Measurements from ENCODE around the gene SLC12A9. TPM values are rescaled to one million over a fixed set of nuclear protein-coding genes. Genes with fewer than 3 reads are reported as not detected.

SLC12A9 gene
- total RNA-seq, 1 experiment from 2014 or later = 23.8 TPM

- Histone ChIP-seq H3K9me3 (ENCODE audit: low read depth, low read length, poor library complexity, severe bottlenecking) (no peaks in the 10 kb centered on the region), H3K36me3 (ENCODE audit: insufficient read depth, low read length, poor library complexity, severe bottlenecking) (peaks cover 33% of the 10 kb centered on the region), H3K4me1 (ENCODE audit: insufficient read depth, low read length, poor library complexity, severe bottlenecking) (peaks cover 8% of the 10 kb centered on the region), H3K27ac (ENCODE audit: low read depth, low read length, poor library complexity, severe bottlenecking) (peak overlapping the region; percentile 80), H3K27me3 (replicated peaks; ENCODE audit: insufficient read depth, low read depth, low read length, poor library complexity) (no peaks in the 10 kb centered on the region), H3K4me3 (ENCODE audit: low read depth, low read length, poor library complexity, severe bottlenecking) (peak overlapping the region; percentile 98)
- intact Hi-C loops (cut with micrococcal nuclease; ENCODE audit: unreplicated experiment) = loop anchor here (2.0 kb wide), 1 partner anchor 27 kb away; no protein-coding TSS in a partner anchor
- ChIA-PET CTCF (interaction anchor here (0.6 to 1.1 kb wide), 3 partner anchors 25 to 121 kb away, joined by 3 to 4 read pairs (median 3); partner anchors contain the start of gene POP7), POLR2A (ENCODE audit: low non-redundant PET) (no interaction called here)
- TF ChIP-seq EZH2 (IDR thresholded peaks at IDR 0.05; ENCODE audit: borderline replicate concordance, low read depth, low read length, poor library complexity, severe bottlenecking) (no peak), CTCF (conservative IDR thresholded peaks at IDR 0.05; ENCODE audit: low read depth, low read length) (peak; percentile 21; the same call in 1 of the 2 replicates)
- peak; percentile 52 for DNase-seq (ENCODE audit: low spot score)
- BruUV-seq (replicated peaks) = TSS peak; percentile 53
Observed at GRCh38 chr7:100825751-100826513, 26.6 kb upstream of the SLC12A9 start.

- Histone ChIP-seq H3K9me3 (ENCODE audit: low read depth, low read length, poor library complexity, severe bottlenecking) (no peaks in the 10 kb centered on the region), H3K4me1 (ENCODE audit: insufficient read depth, low read length, poor library complexity, severe bottlenecking) (peaks cover 8% of the 10 kb centered on the region), H3K27me3 (replicated peaks; ENCODE audit: insufficient read depth, low read depth, low read length, poor library complexity) (no peaks in the 10 kb centered on the region), H3K36me3 (ENCODE audit: insufficient read depth, low read length, poor library complexity, severe bottlenecking) (peaks cover 28% of the 10 kb centered on the region), H3K27ac (ENCODE audit: low read depth, low read length, poor library complexity, severe bottlenecking) (peak overlapping the region; percentile 80), H3K4me3 (ENCODE audit: low read depth, low read length, poor library complexity, severe bottlenecking) (peak overlapping the region; percentile 98)
- ChIA-PET CTCF (interaction anchor here (0.6 to 2.7 kb wide), 6 partner anchors 10 to 122 kb away, joined by 3 to 20 read pairs (median 4); partner anchors contain the start of genes POP7 and SLC12A9), POLR2A (ENCODE audit: low non-redundant PET) (interaction anchor here (0.5 to 1.0 kb wide), 3 partner anchors 9 to 48 kb away, joined by 3 to 7 read pairs (median 3); partner anchors contain the start of genes SLC12A9 and SRRT)
- TF ChIP-seq CTCF (conservative IDR thresholded peaks at IDR 0.05; ENCODE audit: low read depth, low read length) (no peak), EZH2 (IDR thresholded peaks at IDR 0.05; ENCODE audit: borderline replicate concordance, low read depth, low read length, poor library complexity, severe bottlenecking) (no peak)
- BruUV-seq (replicated peaks) = no TSS peak
- intact Hi-C loops (cut with micrococcal nuclease; ENCODE audit: unreplicated experiment) = loop anchor here (2.0 kb wide), 1 partner anchor 28 kb away; no protein-coding TSS in a partner anchor
- DNase-seq (ENCODE audit: low spot score) = peak; percentile 31
Observed at GRCh38 chr7:100826514-100827329, 25.8 kb upstream of the SLC12A9 start.

All from A673 (cell line).